Mucosa of gallbladder (tissue), 1 donor: ENCODE results near the gene MAPK14. TPM values are rescaled to one million over a fixed set of nuclear protein-coding genes. Genes with fewer than 3 reads are reported as not detected.
"Not testable (repeated sequence)": the region's sequence is repeated elsewhere in the genome, so short reads cannot be mapped to it uniquely, and the experiment has no call there.

Source experiments
- DNase-seq: peaks from one replicate; pipeline ENCODE4 v3.0.0-alpha.2; 2020; ENCODE audit warnings: low spot score
- total RNA-seq: library from RNA; stranded (reverse); gene quantifications from one replicate; pipeline ENCODE4 v1.2.1, GENCODE V29; 2021
- donor health status: DM: no; HTN: no; CAD: no.

Gene MAPK14
- 62.7 TPM for total RNA-seq

DNA sequence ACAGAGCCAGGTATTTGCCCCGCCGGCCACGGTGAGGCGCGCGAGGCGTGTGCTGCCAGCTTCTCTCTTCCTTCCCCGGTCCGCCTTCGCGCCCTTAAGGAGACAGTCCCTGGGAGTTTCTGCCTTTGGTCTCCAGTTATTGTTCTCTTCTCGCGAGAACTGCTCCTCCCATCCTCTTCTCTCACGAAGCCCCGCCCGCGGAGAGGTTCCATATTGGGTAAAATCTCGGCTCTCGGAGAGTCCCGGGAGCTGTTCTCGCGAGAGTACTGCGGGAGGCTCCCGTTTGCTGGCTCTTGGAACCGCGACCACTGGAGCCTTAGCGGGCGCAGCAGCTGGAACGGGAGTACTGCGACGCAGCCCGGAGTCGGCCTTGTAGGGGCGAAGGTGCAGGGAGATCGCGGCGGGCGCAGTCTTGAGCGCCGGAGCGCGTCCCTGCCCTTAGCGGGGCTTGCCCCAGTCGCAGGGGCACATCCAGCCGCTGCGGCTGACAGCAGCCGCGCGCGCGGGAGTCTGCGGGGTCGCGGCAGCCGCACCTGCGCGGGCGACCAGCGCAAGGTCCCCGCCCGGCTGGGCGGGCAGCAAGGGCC, at the start of gene MAPK14:
Gene MAPK14 (plus strand): TSS at position 308 of the 587 bp plus-strand sequence. CDS start 350 bp downstream, outside the sequence.
- peak; percentile 100 for DNase-seq

- DNase-seq = not testable (repeated sequence)
Measured at GRCh38 chr6:35980126-35980525, 47.5 kb upstream of the MAPK14 start.

DNA sequence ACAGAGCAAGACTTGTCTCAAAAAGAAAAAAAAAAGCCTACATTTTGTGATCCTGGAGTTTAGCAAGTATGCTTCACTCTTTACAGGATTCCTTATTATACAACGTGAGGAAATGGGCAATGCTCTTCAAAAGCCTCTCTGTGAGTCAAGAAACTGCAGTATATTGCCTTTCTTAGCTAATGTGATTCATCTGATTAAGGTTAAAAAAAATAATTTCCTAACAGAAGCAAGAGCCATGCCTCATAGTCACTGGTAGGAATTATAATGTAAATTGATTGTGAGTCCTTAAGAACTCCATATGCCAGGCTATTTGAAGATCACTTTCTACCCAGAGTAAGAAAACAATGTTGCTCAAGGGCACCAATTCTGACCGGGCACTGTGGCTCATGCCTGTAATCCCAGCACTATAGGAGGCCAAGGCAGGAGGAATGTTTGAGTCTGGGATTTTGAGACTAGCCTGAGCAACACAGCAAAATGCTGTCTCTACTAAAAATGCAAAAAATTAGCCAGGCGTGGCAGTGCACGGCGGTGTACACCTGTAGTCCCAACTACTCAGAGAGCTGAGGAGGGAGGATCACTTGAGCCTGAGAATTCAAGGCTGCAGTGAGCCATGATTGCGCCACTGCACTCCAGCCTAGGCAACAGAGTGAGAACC, 46.5 kb upstream of the MAPK14 start:
- DNase-seq = no peak

- DNase-seq = no peak
Measured at GRCh38 chr6:35984701-35985100, 42.9 kb upstream of the MAPK14 start.

DNA sequence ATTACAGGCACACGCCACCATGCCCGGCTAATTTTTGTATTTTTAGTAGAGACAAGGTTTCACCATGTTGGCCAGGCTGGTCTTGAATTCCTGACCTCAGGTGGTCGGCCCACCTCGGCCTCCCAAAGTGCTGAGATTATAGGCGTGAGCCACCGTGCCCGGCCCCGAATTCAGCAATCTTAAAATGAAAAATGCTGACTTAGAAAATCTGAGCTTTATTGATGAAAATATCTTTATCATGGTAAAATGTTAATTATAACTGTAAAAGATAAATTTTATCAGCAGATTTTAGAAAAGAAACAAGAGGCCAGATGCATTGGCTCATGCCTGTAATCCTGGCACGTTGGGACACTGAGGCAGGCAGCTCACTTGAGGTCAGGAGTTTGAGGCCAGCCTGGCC, 39.6 kb upstream of the MAPK14 start:
- not testable (repeated sequence) for DNase-seq

- DNase-seq = no peak
Measured at GRCh38 chr6:35993150-35993549, 34.5 kb upstream of the MAPK14 start.

GRCh38 chr6:36000451-36000850, 27.2 kb upstream of the MAPK14 start:
- no peak for DNase-seq

- DNase-seq = no peak
Measured at GRCh38 chr6:36015666-36016065, 11.9 kb upstream of the MAPK14 start.

DNA sequence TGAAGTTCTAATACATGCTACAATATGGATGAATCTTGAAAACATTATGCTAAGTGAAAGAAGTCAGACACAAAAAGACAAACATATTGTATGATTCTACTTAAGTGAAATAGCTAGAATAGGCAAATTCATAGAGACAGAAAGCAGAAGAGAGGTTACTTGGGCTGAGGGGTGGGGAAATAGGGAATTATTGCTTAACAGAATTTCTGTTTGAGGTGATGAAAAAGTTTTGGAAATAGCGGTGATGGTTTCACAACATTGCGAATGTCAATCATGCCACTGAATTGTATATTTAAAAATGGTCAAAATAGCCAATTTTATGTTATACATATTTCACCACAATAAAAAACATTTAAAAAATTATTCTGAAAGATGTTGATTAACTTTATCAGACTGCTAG, 9.3 kb upstream of the MAPK14 start:
- DNase-seq = no peak

GRCh38 chr6:36019167-36019566, 8.4 kb upstream of the MAPK14 start:
- no peak for DNase-seq

- DNase-seq = no peak
Measured at GRCh38 chr6:36020154-36020553, 7.5 kb upstream of the MAPK14 start.

DNA sequence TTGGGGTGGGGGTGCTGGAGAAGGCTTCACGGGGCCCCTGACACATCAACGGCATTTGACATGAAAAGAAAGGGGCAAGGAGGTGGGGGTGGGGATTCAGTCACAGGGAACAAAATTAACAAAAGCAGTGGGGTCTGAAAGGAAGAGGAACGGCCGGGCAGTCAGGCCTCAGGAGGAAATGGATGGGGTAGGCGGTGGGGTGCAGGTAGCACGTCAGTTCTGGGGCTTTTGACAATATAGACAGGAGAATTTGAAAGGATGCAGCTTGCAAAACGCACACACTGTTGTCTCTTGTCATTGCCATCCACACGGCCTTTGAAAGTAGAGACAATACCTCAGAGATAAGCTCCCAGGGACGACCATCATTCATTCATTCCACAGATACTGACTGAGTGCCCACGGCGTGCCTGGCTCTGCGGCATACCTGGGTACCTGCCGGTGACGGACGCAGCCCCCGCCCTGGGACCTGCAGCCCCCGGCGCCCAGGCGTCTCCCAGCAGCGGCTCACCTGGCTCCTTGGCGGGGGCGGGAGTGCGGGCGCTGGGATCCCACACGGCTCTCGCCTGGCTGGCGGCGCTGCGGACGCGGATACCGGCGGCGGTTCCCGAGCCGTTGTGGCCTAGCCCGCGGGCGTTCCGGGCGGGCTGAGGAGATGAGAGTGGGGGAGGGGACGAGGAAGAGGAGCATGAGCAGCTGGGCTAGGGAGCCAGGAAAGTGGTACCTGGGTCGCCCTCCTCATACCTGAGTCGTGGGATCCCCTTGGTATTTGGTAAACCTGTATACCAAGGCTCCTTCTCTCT, 3.4 kb upstream of the MAPK14 start, which contains the start of gene SLC26A8:
Gene SLC26A8 (minus strand): TSS at position 646 of the 800 bp plus-strand sequence. CDS start 4,934 bp downstream, outside the sequence.
- no peak for DNase-seq

GRCh38 chr6:36025260-36025931, 2.2 kb upstream of the MAPK14 start:
- no peak for DNase-seq

DNA sequence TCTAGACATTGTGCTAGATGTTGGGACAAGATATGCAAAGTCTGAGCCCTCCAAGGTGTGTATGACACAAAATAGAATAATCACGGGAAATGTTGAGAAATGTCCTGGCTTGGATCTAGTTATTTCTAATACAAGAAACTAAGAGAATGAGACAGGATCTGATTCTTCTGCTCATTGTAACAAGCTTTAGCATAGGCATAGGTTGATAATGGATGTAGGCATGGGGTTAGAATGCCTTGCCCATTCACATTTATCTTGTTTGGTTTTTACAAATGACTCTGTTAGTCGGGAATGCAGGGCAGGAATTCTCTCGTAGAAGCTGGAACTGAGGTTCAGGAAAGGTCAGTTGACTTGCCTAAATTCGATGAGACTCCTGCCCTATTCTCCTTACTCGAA, 1.7 kb upstream of the MAPK14 start:
- DNase-seq = no peak

- DNase-seq = peak; percentile 25
Measured at GRCh38 chr6:36028088-36028876, 674 bp downstream of the MAPK14 start.

DNA sequence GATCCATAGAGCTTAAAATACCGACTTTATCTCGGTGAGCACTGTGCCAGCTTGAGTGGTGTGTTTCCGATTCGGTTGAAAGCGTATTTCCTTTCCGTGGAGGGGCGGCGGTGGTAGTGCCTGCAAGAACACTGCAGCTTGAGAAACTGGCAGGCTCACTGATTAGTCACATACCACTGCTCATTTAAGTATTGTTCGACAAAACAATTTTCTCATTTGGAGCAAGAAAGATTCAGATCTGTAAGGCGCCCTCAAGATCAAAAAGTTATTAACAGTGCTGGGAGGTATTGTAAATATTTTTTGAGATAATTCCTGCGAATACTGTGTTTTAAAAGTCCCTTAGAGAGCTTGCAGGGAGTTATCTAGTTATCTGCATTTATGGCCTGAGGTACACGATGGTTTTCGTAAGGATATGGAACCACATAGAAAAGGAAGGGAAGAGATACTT, 1.3 kb downstream of the MAPK14 start:
- DNase-seq = peak; percentile 69

GRCh38 chr6:36029464-36029863, 1.9 kb downstream of the MAPK14 start:
- DNase-seq = no peak

- DNase-seq = no peak
Measured at GRCh38 chr6:36032261-36032660, 4.7 kb downstream of the MAPK14 start.

DNA sequence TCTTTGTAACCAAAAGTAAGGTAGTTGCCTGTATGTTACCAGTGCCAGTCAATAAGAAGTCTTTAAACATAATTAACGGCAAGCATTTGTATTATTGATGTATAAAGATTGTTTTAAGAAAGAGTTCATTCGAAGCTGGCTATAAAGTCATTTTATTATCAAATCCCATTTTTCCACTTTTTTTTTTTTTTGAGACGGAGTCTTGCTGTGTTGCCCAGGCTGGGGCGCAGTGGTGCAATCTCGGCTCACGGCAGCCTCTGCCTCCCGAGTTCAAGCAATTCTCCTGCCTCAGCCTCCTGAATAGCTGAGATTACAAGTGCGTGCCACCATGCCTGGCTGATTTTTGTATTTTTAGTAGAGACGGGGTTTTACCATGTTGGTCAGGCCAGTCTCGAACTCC, 5.5 kb downstream of the MAPK14 start:
- DNase-seq = not testable (repeated sequence)

- no peak for DNase-seq
Measured at GRCh38 chr6:36033935-36034334, 6.3 kb downstream of the MAPK14 start.

GRCh38 chr6:36034441-36034840, 6.8 kb downstream of the MAPK14 start:
- no peak for DNase-seq
